HepG2 (cell line): ENCODE results near the gene GPR62. TPM values are rescaled to one million over a fixed set of nuclear protein-coding genes. Genes with fewer than 3 reads are reported as not detected.

Experiments
- CERS6 ChIP-seq: sonication (generic); formaldehyde crosslinking; IDR thresholded peaks from 2 replicates; pipeline ENCODE4 v1.5.0; 2020; ENCODE audit warnings: missing genetic modification reagents
- DPF2 ChIP-seq: sonication (generic); formaldehyde crosslinking; IDR thresholded peaks from 2 replicates; pipeline ENCODE4 v1.4.0; 2020; ENCODE audit warnings: mild to moderate bottlenecking, low read depth, missing genetic modification reagents, borderline replicate concordance
- DR1 ChIP-seq: sonication (generic); formaldehyde crosslinking; IDR thresholded peaks from 2 replicates; pipeline ENCODE4 v1.8.0; 2021; ENCODE audit warnings: mild to moderate bottlenecking, missing genetic modification reagents, inconsistent platforms
- GABPA ChIP-seq, 2 experiments: IDR thresholded peaks; 2 replicates each; pipeline ENCODE4 v1.6.1; 2011 to 2016; ENCODE audit warnings: low read depth in 2 of 2, low read length in 1 of 2, missing biosample characterization in 1 of 2, missing genetic modification characterization in 1 of 2
- HMG20A ChIP-seq: IDR thresholded peaks from 2 replicates; pipeline ENCODE4 v1.6.1; 2016; ENCODE audit warnings: borderline replicate concordance
- HMGXB4 ChIP-seq, 2 experiments: sonication (generic) in 1 of 2; formaldehyde crosslinking in 1 of 2; IDR thresholded peaks; 2 replicates each; pipeline versions ENCODE4 v1.4.0 to v1.6.1; 2018 to 2020; ENCODE audit warnings: missing genetic modification reagents in 2 of 2, borderline replicate concordance in 1 of 2, low read depth in 1 of 2, mild to moderate bottlenecking in 1 of 2, missing biosample characterization in 1 of 2
- HNRNPH1 ChIP-seq: fragments of 200-400 bp; formaldehyde crosslinking; optimal IDR thresholded peaks from 2 replicates; pipeline ENCODE3; 2017; ENCODE audit warnings: mild to moderate bottlenecking, low read depth, low read length
- MNT ChIP-seq: fragments of 450-650 bp; IDR thresholded peaks from 2 replicates; pipeline ENCODE4 v1.6.1; 2016
- NKX3-1 ChIP-seq: sonication (generic); formaldehyde crosslinking; IDR thresholded peaks from 2 replicates; pipeline ENCODE4 v1.5.0; 2020; ENCODE audit warnings: missing genetic modification reagents
- REL ChIP-seq: sonication (generic); formaldehyde crosslinking; conservative IDR thresholded peaks from 2 replicates; pipeline ENCODE4 v1.8.0; 2022; ENCODE audit warnings: mild to moderate bottlenecking, missing genetic modification reagents, moderate library complexity
- SIN3B ChIP-seq: fragments of 150-350 bp; IDR thresholded peaks from 2 replicates; pipeline ENCODE4 v1.6.1; 2014; ENCODE audit warnings: low read length
- SP1 ChIP-seq, 2 experiments: fragments of 450-650 bp in 1 of 2; sonication (generic) in 1 of 2; formaldehyde crosslinking in 1 of 2; IDR thresholded peaks; 2 replicates each; pipeline versions ENCODE4 v1.4.0 to v1.6.1; 2016 to 2020; ENCODE audit warnings: missing genetic modification reagents in 1 of 2
- SRSF1 ChIP-seq: fragments of 200-400 bp; formaldehyde crosslinking; optimal IDR thresholded peaks from 2 replicates; pipeline ENCODE3; 2017; ENCODE audit warnings: mild to moderate bottlenecking, low read depth, low read length, moderate library complexity
- TAF15 ChIP-seq: fragments of 200-400 bp; formaldehyde crosslinking; IDR thresholded peaks from one replicate; pipeline ENCODE4 v1.6.1; 2018; ENCODE audit warnings: mild to moderate bottlenecking, low read depth, low read length; ENCODE audit not compliant: poor library complexity, severe bottlenecking
- TBL1XR1 ChIP-seq: fragments of 150-350 bp; IDR thresholded peaks from 2 replicates; pipeline ENCODE4 v1.6.1; 2014; ENCODE audit warnings: borderline replicate concordance, low read length; ENCODE audit not compliant: partially characterized antibody
- TBX3 ChIP-seq: fragments of 450-650 bp; IDR thresholded peaks from 2 replicates; pipeline ENCODE4 v1.6.1; 2017; ENCODE audit warnings: antibody characterized with exemption, mild to moderate bottlenecking, inconsistent platforms, borderline replicate concordance
- WIZ ChIP-seq: sonication (generic); formaldehyde crosslinking; IDR thresholded peaks from 2 replicates; pipeline ENCODE4 v1.5.1; 2020; ENCODE audit warnings: mild to moderate bottlenecking, missing genetic modification reagents
- YY1 ChIP-seq: IDR thresholded peaks from 2 replicates; pipeline ENCODE4 v1.6.1; 2011; ENCODE audit warnings: low read length, low read depth, moderate library complexity, mild to moderate bottlenecking; ENCODE audit not compliant: insufficient read depth, insufficient replicate concordance
- ZNF121 ChIP-seq: sonication (generic); formaldehyde crosslinking; IDR thresholded peaks from 2 replicates; pipeline ENCODE4 v1.5.0; 2020; ENCODE audit warnings: mild to moderate bottlenecking, missing genetic modification reagents
- ZNF225 ChIP-seq: sonication (generic); formaldehyde crosslinking; IDR thresholded peaks from 2 replicates; pipeline ENCODE4 v1.4.0; 2020; ENCODE audit warnings: mild to moderate bottlenecking, missing genetic modification reagents
- ZNF326 ChIP-seq: sonication (generic); formaldehyde crosslinking; IDR thresholded peaks from 2 replicates; pipeline ENCODE4 v1.4.0; 2020; ENCODE audit warnings: missing genetic modification reagents, borderline replicate concordance
- ZNF558 ChIP-seq: sonication (generic); formaldehyde crosslinking; IDR thresholded peaks from 2 replicates; pipeline ENCODE4 v1.9.0; 2022; ENCODE audit warnings: mild to moderate bottlenecking, missing genetic modification reagents, borderline replicate concordance
- ZNF780A ChIP-seq: sonication (generic); formaldehyde crosslinking; IDR thresholded peaks from 2 replicates; pipeline ENCODE4 v1.8.0; 2022; ENCODE audit warnings: mild to moderate bottlenecking, missing genetic modification reagents, moderate library complexity
- ZNF83 ChIP-seq: sonication (generic); formaldehyde crosslinking; IDR thresholded peaks from 2 replicates; pipeline ENCODE4 v1.4.0; 2020; ENCODE audit warnings: missing genetic modification reagents, mild to moderate bottlenecking, borderline replicate concordance
- ZNF841 ChIP-seq: sonication (generic); formaldehyde crosslinking; IDR thresholded peaks from 2 replicates; pipeline ENCODE4 v1.8.1; 2023; ENCODE audit warnings: missing genetic modification reagents, borderline replicate concordance
- polyA plus RNA-seq, 8 experiments: library from polyadenylated mRNA; depleted of rRNA in 3 of 8; stranded (reverse) in 7 of 8; unstranded in 1 of 8; fragments of >200 nt; fragmentation: Illumina TruSeq in 4 of 8; extraction: Trizol in 4 of 8; gene quantifications; 2 replicates each; pipeline versions ENCODE4 v1.2.1 to v1.2.3, GENCODE V29; 2011 to 2016; ENCODE audit warnings: low read depth in 4 of 8, missing spikeins in 1 of 8, mixed read lengths in 1 of 8; ENCODE audit not compliant: insufficient read depth in 1 of 8
- total RNA-seq, 5 experiments: library from RNA; depleted of rRNA; stranded (reverse); fragments of >200 nt; fragmentation: Illumina TruSeq; extraction: Trizol; gene quantifications; 2 replicates each; pipeline ENCODE4 v1.2.3, GENCODE V29; 2016; ENCODE audit warnings: low read depth in 1 of 5

GPR62 gene
- total and polyA plus RNA-seq, 2 of the 13 experiments (the other 11 are each of a cell fraction or from before 2014, with no cell fraction given): not detected

- TF ChIP-seq TAF15 (no peak), NKX3-1 (CRISPR knock-in tag) (peak; percentile 54; the same call in 1 of the 2 replicates), ZNF558 (CRISPR knock-in tag) (no peak), HMG20A (CRISPR knock-in tag) (peak; percentile 58; the same call in 1 of the 2 replicates), MNT (peak; percentile 88), SP1 (IDR thresholded peaks at IDR 0.05) (no peak), SP1 (CRISPR knock-in tag; IDR thresholded peaks at IDR 0.05) (peak; percentile 86), TBL1XR1 (peak; percentile 41), HMGXB4 (CRISPR knock-in tag; IDR thresholded peaks at IDR 0.05; ENCODE audit: borderline replicate concordance in 1 of 2, low read depth in 1 of 2) (peak; percentile 67 to 83; a peak in 3 of 4 replicates), SIN3B (0 out of 2 replicates have a peak, but pooled peaks have one; percentile 12), GABPA (IDR thresholded peaks at IDR 0.05; ENCODE audit: low read depth, low read length) (no peak), GABPA (CRISPR knock-in tag; IDR thresholded peaks at IDR 0.05; ENCODE audit: low read depth) (peak; percentile 70), ZNF780A (no peak; the same call in 1 of the 2 replicates), HNRNPH1 (no peak), SRSF1 (no peak), ZNF326 (CRISPR knock-in tag) (no peak), ZNF121 (CRISPR knock-in tag) (no peak), ZNF225 (peak; percentile 77; the same call in 1 of the 2 replicates), YY1 (peak; percentile 68), TBX3 (no peak), ZNF841 (CRISPR knock-in tag) (no peak), CERS6 (CRISPR knock-in tag) (no peak), DR1 (CRISPR knock-in tag) (no peak; the same call in 1 of the 2 replicates), DPF2 (CRISPR knock-in tag) (peak; percentile 47; the same call in 1 of the 2 replicates), REL (peak; percentile 81; the same call in 1 of the 2 replicates), WIZ (CRISPR knock-in tag) (no peak), ZNF83 (peak; percentile 5; the same call in 1 of the 2 replicates)
Measured at GRCh38 chr3:51982838-51983577, 27.8 kb downstream of the GPR62 start, which contains the start of gene ACY1 (continued).
